HS-5 (cell line): Measurements from ENCODE around the gene TNNI3.
"Not testable (repeated sequence)": the region's sequence is repeated elsewhere in the genome, so short reads cannot be mapped to it uniquely, and the experiment has no call there.

Source experiments
- DNase-seq: peaks from one replicate; pipeline ENCODE4 v3.0.0-alpha.2; 2012; ENCODE audit warnings: low read depth

TNNI3 gene

GRCh38 chr19:55157064-55157908 lies at the start of gene TNNI3:
Gene TNNI3, minus strand, starts transcription at chr19:55157732. Its CDS starts 143 bp downstream, at chr19:55157589.
- DNase-seq: no peak

GRCh38 chr19:55206664-55207500 lies 49.4 kb upstream of the TNNI3 start:
- DNase-seq: peak; percentile 82

GRCh38 chr19:55202199-55202598 lies 44.7 kb upstream of the TNNI3 start:
- DNase-seq: not testable (repeated sequence)

- DNase-seq: no peak
Measured at GRCh38 chr19:55199620-55200204, 42.2 kb upstream of the TNNI3 start.

- DNase-seq: no peak
Measured at GRCh38 chr19:55198651-55199050, 41.1 kb upstream of the TNNI3 start.

- no peak for DNase-seq
Measured at GRCh38 chr19:55197528-55197927, 40.0 kb upstream of the TNNI3 start.

- DNase-seq: no peak
Measured at GRCh38 chr19:55196803-55197202, 39.3 kb upstream of the TNNI3 start.

- DNase-seq: no peak
Measured at GRCh38 chr19:55193481-55193880, 35.9 kb upstream of the TNNI3 start.

- peak; percentile 89 for DNase-seq
Measured at GRCh38 chr19:55189403-55189835, 31.9 kb upstream of the TNNI3 start.

GRCh38 chr19:55188625-55189024 lies 31.1 kb upstream of the TNNI3 start:
- DNase-seq: no peak

- DNase-seq: no peak
Measured at GRCh38 chr19:55186080-55186479, 28.5 kb upstream of the TNNI3 start.

- DNase-seq: no peak
Measured at GRCh38 chr19:55181740-55182139, 24.2 kb upstream of the TNNI3 start.

GRCh38 chr19:55179606-55180484 lies 22.3 kb upstream of the TNNI3 start, which contains the start of gene SYT5:
Gene SYT5, minus strand, starts transcription at chr19:55180289. Its CDS starts 1,248 bp downstream, at chr19:55179041.
- no peak for DNase-seq

- peak; percentile 53 for DNase-seq
Measured at GRCh38 chr19:55178781-55179599, 21.5 kb upstream of the TNNI3 start.

GRCh38 chr19:55176076-55176475 lies 18.5 kb upstream of the TNNI3 start:
- no peak for DNase-seq

GRCh38 chr19:55175117-55175867 lies 17.8 kb upstream of the TNNI3 start:
- no peak for DNase-seq

GRCh38 chr19:55174425-55175116 lies 17.0 kb upstream of the TNNI3 start:
- DNase-seq: no peak

GRCh38 chr19:55173714-55174409 lies 16.3 kb upstream of the TNNI3 start:
- peak; percentile 73 for DNase-seq
